Forelimb muscle (tissue), 1 donor: ENCODE data around the gene TEX2. TPM values are rescaled to one million over a fixed set of nuclear protein-coding genes. Genes with fewer than 3 reads are reported as not detected.
"Not testable (repeated sequence)": the region's sequence is repeated elsewhere in the genome, so short reads cannot be mapped to it uniquely, and the experiment has no call there.

ENCODE experiments used
- DNase-seq: peaks from one replicate; pipeline ENCODE4 v3.0.0-alpha.2; 2013; ENCODE audit warnings: low read depth
- polyA plus RNA-seq: library from polyadenylated mRNA; unstranded; fragments of 120-200 nt; gene quantifications from one replicate; pipeline ENCODE4 v1.2.1, GENCODE V29; 2013; ENCODE audit not compliant: insufficient read length

TEX2 gene
- polyA plus RNA-seq, 1 donor = 22.2 TPM

- DNase-seq = no peak
Observed at GRCh38 chr17:64213995-64214811, 48.9 kb downstream of the TEX2 start.

DNA sequence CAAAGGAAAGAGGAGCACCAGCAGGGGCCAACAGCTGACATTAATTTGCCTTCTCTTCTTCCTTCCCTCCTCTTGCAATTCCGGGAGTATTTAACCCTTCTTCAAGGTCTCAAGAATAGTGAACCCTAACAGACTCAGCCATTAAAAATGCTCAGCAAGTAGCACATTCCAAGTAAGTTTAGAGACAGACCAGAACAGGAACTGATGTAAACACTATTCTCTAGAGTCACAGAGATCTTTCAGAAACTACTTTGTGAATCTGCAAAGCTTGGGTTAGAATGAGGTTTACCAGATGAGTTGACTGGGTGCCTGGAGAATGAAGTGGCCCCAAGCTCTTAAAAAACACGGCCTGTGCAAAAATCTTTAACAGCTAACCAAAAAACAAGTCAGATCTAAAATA is 50.9 kb downstream of the TEX2 start:
- DNase-seq = no peak

- no peak for DNase-seq
Observed at GRCh38 chr17:64209983-64210382, 53.1 kb downstream of the TEX2 start.

DNA sequence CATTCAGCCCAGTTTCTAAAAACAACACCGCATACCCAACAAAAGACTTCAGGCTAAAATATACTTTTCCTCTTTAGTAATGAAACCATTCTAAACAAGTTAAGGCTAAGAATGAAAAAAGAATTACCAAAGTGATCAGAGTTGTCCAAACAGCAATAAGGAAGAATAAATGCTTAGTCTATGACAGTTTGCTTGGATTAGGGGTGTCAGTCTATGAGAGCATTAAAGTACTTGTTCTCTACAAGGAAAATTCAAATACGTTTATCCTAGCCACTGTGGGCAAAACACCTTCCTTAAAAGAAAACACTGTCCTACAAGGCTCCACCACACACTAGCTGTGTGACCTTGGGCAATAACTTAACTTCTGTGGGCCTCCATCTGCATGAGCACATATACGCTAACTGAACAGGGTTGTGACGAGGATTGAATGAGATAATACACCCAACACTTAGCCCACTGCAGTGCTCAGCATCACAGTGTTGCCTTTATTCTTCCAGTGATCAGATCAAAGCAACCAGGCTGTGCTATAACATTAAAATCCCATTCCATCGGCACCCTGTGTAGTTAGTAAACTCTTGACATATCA is 53.6 kb downstream of the TEX2 start:
- DNase-seq = no peak

DNA sequence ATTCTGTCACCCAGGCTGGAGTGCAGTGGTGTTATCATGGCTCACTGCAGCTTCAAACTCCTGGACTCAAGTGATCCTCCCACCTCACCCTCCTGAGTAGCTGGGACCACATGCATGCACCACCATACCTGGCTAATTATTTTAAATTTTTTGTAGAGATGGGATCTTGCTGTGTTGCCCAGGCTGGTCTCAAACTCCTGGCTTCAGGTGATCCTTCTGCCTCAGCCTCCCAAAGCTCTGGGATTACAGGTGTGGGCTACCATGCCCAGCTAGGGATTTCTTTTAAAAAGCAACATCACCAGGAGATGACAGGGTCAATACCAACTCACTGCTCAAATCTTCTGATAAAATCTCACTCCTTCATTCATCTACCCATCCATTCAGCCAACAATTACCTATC is 54.4 kb downstream of the TEX2 start:
- DNase-seq = not testable (repeated sequence)

DNA sequence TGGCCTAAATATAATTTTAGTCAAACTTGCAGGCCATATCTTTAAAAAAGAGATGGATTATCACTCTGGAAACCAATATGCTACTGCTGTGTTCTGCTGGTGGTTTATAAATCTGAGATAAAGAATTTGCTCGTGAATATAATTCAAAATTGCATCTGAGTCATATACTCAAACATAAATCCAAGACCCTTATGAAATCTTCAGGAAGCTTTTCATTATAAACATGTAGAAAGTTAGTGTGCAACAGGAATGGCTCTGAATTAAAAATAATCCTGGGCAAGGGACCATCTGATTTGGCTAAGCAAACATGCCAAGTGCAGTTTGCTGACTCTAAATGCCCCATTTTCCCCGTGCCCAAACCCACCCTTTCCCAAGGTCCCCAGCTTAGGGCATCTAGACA is 57.3 kb downstream of the TEX2 start:
- DNase-seq = no peak

- no peak for DNase-seq
Observed at GRCh38 chr17:64203630-64204029, 59.4 kb downstream of the TEX2 start.

DNA sequence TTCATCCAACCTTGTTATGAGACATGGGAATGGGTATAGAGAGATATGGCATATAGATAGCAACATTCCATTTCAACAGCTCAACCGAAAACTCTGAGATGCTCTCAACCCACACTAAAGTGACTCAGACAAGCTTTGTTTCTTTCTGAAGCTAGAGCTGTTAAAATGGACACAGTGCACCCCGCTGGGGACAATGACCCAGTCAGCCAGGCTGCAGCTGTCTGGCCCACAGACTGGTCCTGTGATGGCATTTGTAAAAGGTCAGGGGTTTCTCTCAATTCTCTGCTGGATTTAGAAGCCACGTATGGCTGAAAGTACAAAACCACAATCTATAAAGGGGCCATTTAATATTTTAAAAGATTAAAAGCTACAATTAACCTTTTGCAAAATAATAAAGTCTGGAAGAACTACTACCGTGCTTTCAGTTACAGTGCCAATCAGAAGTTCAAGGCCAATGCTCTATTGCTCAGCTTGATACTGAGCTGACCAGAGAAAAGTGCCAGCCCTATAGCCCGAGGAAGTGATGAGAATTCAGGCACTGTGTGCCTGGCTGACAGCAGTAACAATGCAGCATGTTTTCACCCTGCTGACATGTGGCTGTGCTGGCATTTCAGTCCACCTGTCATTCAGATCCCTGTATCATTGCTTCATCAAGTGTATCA is 60.2 kb downstream of the TEX2 start:
- DNase-seq = no peak

- no peak for DNase-seq
Observed at GRCh38 chr17:64200080-64201032, 62.7 kb downstream of the TEX2 start.

- no peak for DNase-seq
Observed at GRCh38 chr17:64198331-64199090, 64.5 kb downstream of the TEX2 start.

- no peak for DNase-seq
Observed at GRCh38 chr17:64196601-64197000, 66.5 kb downstream of the TEX2 start.

DNA sequence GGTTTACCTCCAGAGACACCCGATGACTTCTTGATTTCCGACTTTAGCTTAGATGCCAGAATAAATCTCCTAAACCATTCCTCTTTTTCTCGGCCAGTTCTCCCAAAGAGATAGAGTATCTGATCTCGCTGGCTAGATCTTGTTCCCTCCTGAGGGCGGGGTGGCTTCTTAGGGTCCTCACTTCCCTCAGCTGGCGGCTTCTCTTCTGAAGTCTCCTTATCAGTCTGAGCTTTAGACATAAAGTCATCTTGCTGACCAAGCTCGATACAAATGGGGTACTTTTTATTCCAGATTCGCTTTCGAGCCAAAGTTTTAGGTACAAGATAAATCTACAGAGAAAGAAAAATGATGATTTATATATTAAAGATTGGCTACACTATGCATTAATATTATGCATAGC is 69.5 kb downstream of the TEX2 start:
- no peak for DNase-seq

DNA sequence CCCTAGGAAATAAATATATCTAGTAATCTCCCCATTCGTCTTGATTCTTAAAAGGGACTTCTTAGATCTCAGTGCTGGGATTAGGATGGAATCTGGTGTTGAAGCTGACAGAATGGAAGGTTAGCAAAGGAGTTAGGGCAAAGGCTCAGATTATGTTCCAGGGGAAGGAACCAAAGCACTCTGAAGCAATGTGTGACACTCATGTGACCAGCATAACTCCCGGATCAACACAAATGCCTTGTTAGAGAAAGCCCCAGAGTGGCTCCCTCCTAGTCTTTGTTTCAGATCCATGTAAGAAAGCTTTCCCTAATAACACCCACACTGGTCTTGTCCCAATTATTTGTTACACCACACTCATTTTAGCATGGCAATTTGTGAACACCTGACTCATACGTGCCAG is 70.5 kb downstream of the TEX2 start:
- no peak for DNase-seq

GRCh38 chr17:64190472-64190871 is 72.6 kb downstream of the TEX2 start:
- no peak for DNase-seq

DNA sequence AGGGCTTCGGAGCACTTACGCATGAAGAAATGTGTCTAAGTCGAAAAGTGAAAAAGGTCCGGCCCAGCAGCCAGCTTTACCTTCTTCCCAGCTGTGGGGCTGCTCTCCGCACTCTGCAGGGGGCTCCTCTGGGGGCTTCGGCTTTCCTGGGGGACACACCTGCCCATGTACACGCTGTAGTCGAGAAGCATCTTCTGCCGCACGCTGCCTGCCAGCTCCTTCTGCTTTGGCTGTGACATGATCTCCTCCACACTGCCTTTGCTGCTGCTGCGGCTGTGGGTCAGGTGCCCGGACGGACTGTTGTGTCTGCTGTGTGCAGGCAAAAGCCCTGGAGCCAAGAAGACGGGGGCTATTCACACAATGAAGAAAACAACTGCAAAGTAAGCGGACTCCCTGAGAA is 75.0 kb downstream of the TEX2 start:
- no peak for DNase-seq

- DNase-seq = no peak
Observed at GRCh38 chr17:64187093-64187895, 75.8 kb downstream of the TEX2 start.

DNA sequence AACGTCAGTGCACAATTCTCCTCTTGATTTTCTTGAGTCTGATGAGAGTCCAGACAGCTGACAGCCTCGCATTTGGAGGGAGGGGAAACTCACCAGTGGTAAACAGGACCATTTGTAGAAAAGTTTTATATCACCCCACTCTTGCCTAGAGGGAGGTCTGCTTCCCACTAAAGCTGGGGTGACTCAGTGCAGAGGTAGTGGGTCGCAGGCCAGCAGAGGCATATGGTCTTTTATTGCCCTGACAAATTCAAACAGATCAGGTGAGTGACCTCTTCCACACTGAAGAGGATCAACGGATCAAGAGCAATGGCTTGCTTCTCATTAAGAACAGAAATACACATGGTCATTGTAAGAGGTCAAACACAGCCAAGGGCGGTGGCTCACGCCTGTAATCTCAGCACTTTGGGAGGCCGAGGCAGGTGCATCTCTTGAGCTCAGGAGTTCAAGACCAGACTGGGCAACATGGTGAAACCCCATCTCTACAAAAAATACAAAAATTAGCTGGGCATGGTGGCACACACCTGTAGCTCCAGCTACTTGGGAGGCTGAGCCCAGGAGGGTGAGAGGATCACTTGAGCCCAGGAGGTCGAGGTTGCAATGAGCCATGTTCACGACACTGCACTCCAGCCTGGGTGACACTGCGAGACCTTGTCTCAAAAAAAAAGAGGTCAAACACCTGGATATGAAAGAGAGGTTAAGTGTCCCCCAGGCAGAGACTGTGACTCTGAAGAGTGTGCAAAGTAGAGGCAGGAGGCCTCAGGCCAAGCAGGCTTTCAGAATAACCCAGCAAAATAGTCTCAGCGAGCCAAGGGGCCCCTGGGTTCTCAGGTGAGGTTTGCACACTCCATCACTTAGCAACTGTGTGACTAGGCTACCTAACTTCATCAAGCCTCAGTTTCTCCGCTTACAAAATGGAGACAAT is 76.6 kb downstream of the TEX2 start:
- DNase-seq = no peak

DNA sequence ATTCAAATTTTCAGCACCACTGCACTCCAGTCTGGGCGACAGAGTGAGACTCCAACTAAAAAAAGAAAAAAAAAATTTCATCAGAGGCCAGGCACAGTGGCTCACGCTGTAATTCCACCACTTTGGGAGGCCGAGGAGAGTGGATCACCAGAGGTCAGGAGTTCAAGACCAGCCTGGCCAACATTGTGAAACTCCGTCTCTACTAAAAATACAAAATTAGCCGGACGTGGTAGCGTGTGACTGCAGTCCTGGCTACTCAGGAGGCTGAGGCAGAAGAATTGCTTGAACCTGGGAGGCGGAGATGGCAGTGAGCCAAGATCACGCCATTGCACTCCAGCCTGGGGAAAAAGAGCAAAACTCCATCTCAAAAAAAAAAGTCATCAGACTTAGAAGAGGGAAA is 77.5 kb downstream of the TEX2 start:
- DNase-seq = not testable (repeated sequence)

GRCh38 chr17:64185101-64185500 is 78.0 kb downstream of the TEX2 start:
- no peak for DNase-seq
